Neural cell (in vitro differentiated cells): Measurements from ENCODE around the gene WFIKKN1. TPM values are rescaled to one million over a fixed set of nuclear protein-coding genes. Genes with fewer than 3 reads are reported as not detected.

Source experiments
- H2AFZ ChIP-seq: fragments of 200-600, 300-800 bp; sonication (generic), shearing (Covaris generic); 2 replicates; pipeline ENCODE4 v1.6.0; 2014; ENCODE audit warnings: low read depth, mild to moderate bottlenecking, antibody characterized with exemption, low read length, moderate library complexity
- H3F3A ChIP-seq: fragments of 200-600 bp; shearing (Covaris generic); 2 replicates; pipeline ENCODE4 v1.6.1; 2016; ENCODE audit warnings: mild to moderate bottlenecking, moderate library complexity, mixed read lengths, antibody characterized with exemption, low read length; ENCODE audit not compliant: insufficient read depth, poor library complexity, severe bottlenecking
- H3K27ac ChIP-seq: fragments of 200-600, 300-800 bp; sonication (generic), shearing (Covaris generic); 2 replicates; pipeline ENCODE4 v1.5.1; 2014; ENCODE audit warnings: mild to moderate bottlenecking, low read length, moderate library complexity
- H3K27me3 ChIP-seq: fragments of 300-800, 200-600 bp; sonication (generic), shearing (Covaris generic); 2 replicates; pipeline ENCODE4 v1.6.0; 2014; ENCODE audit warnings: mild to moderate bottlenecking, low read depth, low read length, moderate library complexity; ENCODE audit not compliant: insufficient read depth
- H3K36me3 ChIP-seq: fragments of 300-800, 200-600 bp; sonication (generic), shearing (Covaris generic); 2 replicates; pipeline ENCODE4 v1.5.1; 2014; ENCODE audit warnings: mild to moderate bottlenecking, antibody characterized with exemption, low read length, moderate library complexity; ENCODE audit not compliant: insufficient read depth
- H3K4me2 ChIP-seq: fragments of 300-800, 200-600 bp; sonication (generic), shearing (Covaris generic); 2 replicates; pipeline ENCODE4 v1.6.0; 2014; ENCODE audit warnings: mild to moderate bottlenecking, low read length
- H3K4me3 ChIP-seq: fragments of 300-800, 200-600 bp; sonication (generic), shearing (Covaris generic); 2 replicates; pipeline ENCODE4 v1.5.1; 2014; ENCODE audit warnings: mild to moderate bottlenecking, low read length, moderate library complexity
- H3K79me2 ChIP-seq: fragments of 200-600 bp; shearing (Covaris generic); replicated peaks from 2 replicates; pipeline ENCODE4 v1.6.0; 2014; ENCODE audit warnings: mild to moderate bottlenecking, low read length, moderate library complexity; ENCODE audit not compliant: insufficient read depth
- H3K9ac ChIP-seq: fragments of 300-800, 200-600 bp; sonication (generic), shearing (Covaris generic); 2 replicates; pipeline ENCODE4 v1.6.1; 2016; ENCODE audit warnings: mild to moderate bottlenecking, low read length, mixed read lengths
- H3K9me2 ChIP-seq: fragments of 200-600 bp; shearing (Covaris generic); 2 replicates; pipeline ENCODE4 v1.6.1; 2016; ENCODE audit warnings: mild to moderate bottlenecking, low read length, mixed read lengths; ENCODE audit not compliant: insufficient read depth
- H3K9me3 ChIP-seq: fragments of 200-600, 300-800 bp; sonication (generic), shearing (Covaris generic); 2 replicates; pipeline ENCODE4 v1.6.1; 2016; ENCODE audit warnings: mild to moderate bottlenecking, mixed run types, low read length, moderate library complexity, mixed read lengths
- H4K20me1 ChIP-seq: fragments of 200-600 bp; shearing (Covaris generic); 2 replicates; pipeline ENCODE4 v1.6.1; 2016; ENCODE audit warnings: mild to moderate bottlenecking, mixed run types; ENCODE audit not compliant: insufficient read depth
- EP300 ChIP-seq: fragments of 450-650 bp; conservative IDR thresholded peaks from 2 replicates; pipeline ENCODE4 v1.6.1; 2014; ENCODE audit warnings: antibody characterized with exemption, mild to moderate bottlenecking, moderate library complexity; ENCODE audit not compliant: poor library complexity, severe bottlenecking
- EZH2 ChIP-seq: fragments of 200-600, 300-800 bp; shearing (Covaris generic), sonication (generic); IDR thresholded peaks from 2 replicates; pipeline ENCODE4 v1.6.1; 2014; ENCODE audit warnings: antibody characterized with exemption, low read length, borderline replicate concordance, mild to moderate bottlenecking; ENCODE audit not compliant: insufficient read depth, poor library complexity, severe bottlenecking
- MXI1 ChIP-seq: fragments of 450-650 bp; conservative IDR thresholded peaks from 2 replicates; pipeline ENCODE4 v1.6.1; 2014; ENCODE audit warnings: antibody characterized with exemption, mild to moderate bottlenecking; ENCODE audit not compliant: poor library complexity, severe bottlenecking
- POLR2AphosphoS5 ChIP-seq: IDR thresholded peaks from 2 replicates; pipeline ENCODE4 v1.6.1; 2012
- RAD21 ChIP-seq: fragments of 450-650 bp; conservative IDR thresholded peaks from 2 replicates; pipeline ENCODE4 v1.6.1; 2014; ENCODE audit warnings: antibody characterized with exemption, mild to moderate bottlenecking, moderate library complexity
- REST ChIP-seq: IDR thresholded peaks from 2 replicates; pipeline ENCODE4 v1.6.1; 2012; ENCODE audit warnings: borderline replicate concordance
- SMC3 ChIP-seq: fragments of 450-650 bp; conservative IDR thresholded peaks from 2 replicates; pipeline ENCODE4 v1.6.1; 2014; ENCODE audit warnings: antibody characterized with exemption, mild to moderate bottlenecking, moderate library complexity; ENCODE audit not compliant: poor library complexity
- TAF1 ChIP-seq: IDR thresholded peaks from 2 replicates; pipeline ENCODE4 v1.6.1; 2012; ENCODE audit warnings: low read depth
- polyA plus RNA-seq: library from polyadenylated mRNA; depleted of rRNA; stranded (reverse); fragments of >200 nt; gene quantifications from 2 replicates; pipeline ENCODE4 v1.2.3, GENCODE V29; 2014
- TF ChIP-seq, protein P1 (sequence below): fragments of 450-650 bp; IDR thresholded peaks from 2 replicates; pipeline ENCODE4 v1.5.1; 2014; ENCODE audit warnings: antibody characterized with exemption, mild to moderate bottlenecking, moderate library complexity; ENCODE audit not compliant: poor library complexity, severe bottlenecking

Gene WFIKKN1
- polyA plus RNA-seq, 1 donor from 2014 or later, result 0.43 TPM

DNA sequence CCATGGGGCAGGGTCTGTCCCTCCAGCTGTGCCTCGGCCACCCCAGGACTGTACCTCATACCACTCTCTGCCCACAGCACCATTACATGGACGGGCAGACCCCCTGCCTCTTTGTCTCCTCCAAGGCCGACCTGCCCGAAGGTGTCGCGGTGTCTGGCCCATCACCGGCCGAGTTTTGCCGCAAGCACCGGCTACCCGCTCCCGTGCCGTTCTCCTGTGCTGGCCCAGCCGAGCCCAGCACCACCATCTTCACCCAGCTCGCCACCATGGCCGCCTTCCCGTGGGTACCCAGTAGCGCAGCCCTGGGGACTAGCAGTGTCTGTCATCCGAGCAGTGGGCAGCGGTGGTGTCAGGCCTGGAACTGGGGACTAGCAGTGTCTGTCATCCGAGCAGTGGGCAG lies 42.1 kb downstream of the WFIKKN1 start:
- Histone ChIP-seq H4K20me1 (no peaks in the 10 kb centered on the region), H3K9me2 (no peaks in the 10 kb centered on the region), H3K27ac (no peak overlapping the region), H3K36me3 (no peaks in the 10 kb centered on the region), H3K9me3 (no peaks in the 10 kb centered on the region), H3K27me3 (peaks cover 3% of the 10 kb centered on the region), H3K4me3 (no peak overlapping the region), H3K79me2 (peaks cover 9% of the 10 kb centered on the region), H2AFZ (no peak overlapping the region), H3K9ac (no peak overlapping the region), H3F3A (no peaks in the 10 kb centered on the region), H3K4me2 (no peak overlapping the region)
- TF ChIP-seq, protein P1, sequence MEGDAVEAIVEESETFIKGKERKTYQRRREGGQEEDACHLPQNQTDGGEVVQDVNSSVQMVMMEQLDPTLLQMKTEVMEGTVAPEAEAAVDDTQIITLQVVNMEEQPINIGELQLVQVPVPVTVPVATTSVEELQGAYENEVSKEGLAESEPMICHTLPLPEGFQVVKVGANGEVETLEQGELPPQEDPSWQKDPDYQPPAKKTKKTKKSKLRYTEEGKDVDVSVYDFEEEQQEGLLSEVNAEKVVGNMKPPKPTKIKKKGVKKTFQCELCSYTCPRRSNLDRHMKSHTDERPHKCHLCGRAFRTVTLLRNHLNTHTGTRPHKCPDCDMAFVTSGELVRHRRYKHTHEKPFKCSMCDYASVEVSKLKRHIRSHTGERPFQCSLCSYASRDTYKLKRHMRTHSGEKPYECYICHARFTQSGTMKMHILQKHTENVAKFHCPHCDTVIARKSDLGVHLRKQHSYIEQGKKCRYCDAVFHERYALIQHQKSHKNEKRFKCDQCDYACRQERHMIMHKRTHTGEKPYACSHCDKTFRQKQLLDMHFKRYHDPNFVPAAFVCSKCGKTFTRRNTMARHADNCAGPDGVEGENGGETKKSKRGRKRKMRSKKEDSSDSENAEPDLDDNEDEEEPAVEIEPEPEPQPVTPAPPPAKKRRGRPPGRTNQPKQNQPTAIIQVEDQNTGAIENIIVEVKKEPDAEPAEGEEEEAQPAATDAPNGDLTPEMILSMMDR, result no peak
- TF ChIP-seq REST (no peak), POLR2AphosphoS5 (no peak), EZH2 (no peak), TAF1 (no peak), SMC3 (no peak), RAD21 (no peak), EP300 (no peak)

DNA sequence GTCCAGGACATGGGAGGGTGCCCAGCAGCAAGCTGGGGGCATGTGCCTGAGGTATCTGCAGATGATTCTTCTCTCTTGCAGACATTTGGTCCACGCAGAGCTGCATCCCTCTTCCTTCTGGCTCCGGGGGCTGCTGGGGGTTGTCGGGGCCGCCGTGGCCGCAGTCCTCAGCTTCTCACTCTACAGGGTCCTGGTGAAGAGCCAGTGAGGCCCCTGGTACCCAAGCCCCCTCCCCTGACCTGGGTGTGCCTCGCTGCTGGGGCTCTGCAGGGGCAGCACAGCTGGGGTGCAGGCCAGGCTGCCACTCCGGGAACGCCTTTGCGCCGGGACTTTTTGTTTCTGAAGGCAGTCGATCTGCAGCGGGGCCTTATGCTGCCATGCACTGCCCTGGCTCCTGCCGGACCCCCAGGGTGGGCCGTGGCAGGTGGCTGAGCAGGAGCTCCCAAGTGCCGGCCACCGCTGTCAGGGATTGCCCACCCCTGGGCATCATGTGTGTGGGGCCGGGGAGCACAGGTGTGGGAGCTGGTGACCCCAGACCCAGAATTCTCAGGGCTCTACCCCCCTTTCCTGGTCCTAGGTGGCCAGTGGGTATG lies 42.7 kb downstream of the WFIKKN1 start:
- Histone ChIP-seq H2AFZ (no peak overlapping the region), H3K36me3 (no peaks in the 10 kb centered on the region), H3K9ac (no peak overlapping the region), H3K79me2 (peaks cover 4% of the 10 kb centered on the region), H3K4me2 (no peak overlapping the region), H3K9me3 (no peaks in the 10 kb centered on the region), H3F3A (no peaks in the 10 kb centered on the region), H3K4me3 (no peak overlapping the region), H3K27ac (no peak overlapping the region), H3K27me3 (peaks cover 3% of the 10 kb centered on the region), H3K9me2 (no peaks in the 10 kb centered on the region), H4K20me1 (no peaks in the 10 kb centered on the region)
- TF ChIP-seq MXI1 (no peak), REST (no peak), TAF1 (no peak), EZH2 (no peak), POLR2AphosphoS5 (no peak), EP300 (no peak), SMC3 (no peak), RAD21 (no peak)
- TF ChIP-seq, protein P1, result no peak
